Esophagus muscularis mucosa (tissue), 4 donors: ENCODE results near the gene RBP2. TPM values are rescaled to one million over a fixed set of nuclear protein-coding genes. Genes with fewer than 3 reads are reported as not detected.

Experiments
- DNase-seq: peaks from one replicate; pipeline ENCODE4 v3.0.0-alpha.2; 2017; ENCODE audit errors: extremely low spot score
- H3K27ac ChIP-seq, 4 donors: fragments of 200-600 bp; sonication (generic); replicated peaks in 1 of 4; 1 replicate in 3 of 4; 2 replicates in 1 of 4; pipeline ENCODE4 v1.5.1; 2016 to 2019; ENCODE audit warnings: mild to moderate bottlenecking in 1 of 4
- H3K27me3 ChIP-seq, 4 donors: fragments of 200-600 bp; sonication (generic); one replicate each; pipeline versions ENCODE4 v1.5.1 to v1.6.0; 2016 to 2019
- H3K36me3 ChIP-seq, 4 donors: fragments of 200-600 bp; sonication (generic); one replicate each; pipeline ENCODE4 v1.5.1; 2016 to 2019
- H3K4me1 ChIP-seq, 4 donors: fragments of 200-600 bp; sonication (generic); one replicate each; pipeline ENCODE4 v1.5.1; 2016 to 2019
- H3K4me3 ChIP-seq, 4 donors: fragments of 200-600 bp; sonication (generic); 1 replicate in 2 of 4; 2 replicates in 2 of 4; pipeline ENCODE4 v1.5.1; 2016 to 2019; ENCODE audit warnings: mild to moderate bottlenecking in 4 of 4, moderate library complexity in 1 of 4
- H3K9me3 ChIP-seq, 4 donors: fragments of 200-600 bp; sonication (generic); 1 replicate in 3 of 4; 2 replicates in 1 of 4; pipeline ENCODE4 v1.5.1; 2016 to 2019
- CTCF ChIP-seq, 3 experiments: fragments of 200-600 bp in 2 of 3; fragments of 450-650 bp in 1 of 3; sonication (generic) in 2 of 3; IDR thresholded peaks; one replicate each; pipeline ENCODE4 v1.5.1; 2017 to 2019; ENCODE audit warnings: antibody characterized with exemption in 3 of 3, mild to moderate bottlenecking in 2 of 3, moderate library complexity in 1 of 3
- EP300 ChIP-seq: sonication (generic); formaldehyde crosslinking; IDR thresholded peaks from one replicate; pipeline ENCODE4 v1.6.1; 2017; ENCODE audit warnings: antibody characterized with exemption
- POLR2A ChIP-seq: fragments of 450-650 bp; IDR thresholded peaks from one replicate; pipeline ENCODE4 v1.6.1; 2017; ENCODE audit warnings: antibody characterized with exemption, moderate library complexity, mild to moderate bottlenecking, low read depth
- POLR2AphosphoS5 ChIP-seq, 2 donors: sonication (generic); formaldehyde crosslinking; IDR thresholded peaks; one replicate each; pipeline ENCODE4 v1.6.1; 2017; ENCODE audit warnings: antibody characterized with exemption in 2 of 2
- WGBS: methylation state at CpG from one replicate; pipeline ENCODE4 v1.1.5; 2018; 5-methylcytosine and 5-hydroxymethylcytosine counted together
- intact Hi-C: fragments of 100-400 bp; cut with DNase I; formaldehyde crosslinking; loops from one replicate; pipeline ENCODE4 v1.15.1; 2023
- total RNA-seq, 4 donors: library from RNA; depleted of rRNA; stranded (reverse); fragments of >200 nt; gene quantifications; one replicate each; pipeline versions ENCODE4 v1.1.0 to v1.2.1, GENCODE V29; 2016

Gene RBP2
- total RNA-seq, 4 donors from 2014 or later: not detected

GRCh38 chr3:139433089-139433488 lies 43.2 kb downstream of the RBP2 start:
- no peak overlapping the region for H3K27ac ChIP-seq
- WGBS: 97% methylated on average over 1 of the region's 1 CpG
- intact Hi-C loops: no loop called here
- peaks cover 0 to 8% (median 0%) of the 10 kb centered on the region in 4 donors for H3K36me3 ChIP-seq
- H3K9me3 ChIP-seq: no peaks in the 10 kb centered on the region
- DNase-seq: no peak
- no peaks in the 10 kb centered on the region for H3K27me3 ChIP-seq
- TF ChIP-seq POLR2A (no peak), POLR2AphosphoS5 (IDR thresholded peaks at IDR 0.05) (no peak), EP300 (no peak), CTCF (IDR thresholded peaks at IDR 0.05) (no peak)
- H3K4me3 ChIP-seq: no peak overlapping the region
- peaks cover 0 to 6% (median 0%) of the 10 kb centered on the region in 4 donors for H3K4me1 ChIP-seq

- no peak for TF ChIP-seq CTCF (IDR thresholded peaks at IDR 0.05)
- TF ChIP-seq POLR2A: no peak
- TF ChIP-seq EP300: no peak
- TF ChIP-seq POLR2AphosphoS5 (IDR thresholded peaks at IDR 0.05): no peak
- intact Hi-C loops: no loop called here
- Histone ChIP-seq H3K4me3 (no peak overlapping the region), H3K9me3 (no peaks in the 10 kb centered on the region), H3K27ac (no peak overlapping the region), H3K4me1 (peaks cover 0 to 6% (median 0%) of the 10 kb centered on the region in 4 donors), H3K36me3 (peaks cover 0 to 9% (median 4%) of the 10 kb centered on the region in 4 donors), H3K27me3 (no peaks in the 10 kb centered on the region)
- no peak for DNase-seq
These were observed 45.8 kb downstream of the RBP2 start for GRCh38 chr3:139430493-139430892.

- WGBS: 43% methylated on average over 7 of the region's 7 CpGs
- Histone ChIP-seq H3K36me3 (peaks cover 0 to 33% (median 9%) of the 10 kb centered on the region in 4 donors), H3K4me3 (no peak overlapping the region), H3K4me1 (no peaks in the 10 kb centered on the region), H3K27me3 (no peaks in the 10 kb centered on the region), H3K27ac (no peak overlapping the region), H3K9me3 (no peaks in the 10 kb centered on the region)
- TF ChIP-seq CTCF (IDR thresholded peaks at IDR 0.05) (peak; percentile 68 to 78 (median 76)), POLR2AphosphoS5 (IDR thresholded peaks at IDR 0.05) (no peak), EP300 (no peak), POLR2A (no peak)
- no peak for DNase-seq
- intact Hi-C loops: loop anchor here (5.0 to 10.0 kb wide), 2 partner anchors 135 to 1437 kb away; no protein-coding TSS in a partner anchor
These were observed 48.8 kb downstream of the RBP2 start for GRCh38 chr3:139427283-139428060.

- intact Hi-C loops: loop anchor here (5.0 to 10.0 kb wide), 2 partner anchors 136 to 1439 kb away; no protein-coding TSS in a partner anchor
- Histone ChIP-seq H3K9me3 (no peaks in the 10 kb centered on the region), H3K27me3 (no peaks in the 10 kb centered on the region), H3K36me3 (peaks cover 0 to 41% (median 9%) of the 10 kb centered on the region in 4 donors), H3K4me3 (no peak overlapping the region), H3K4me1 (peaks cover 0 to 4% (median 0%) of the 10 kb centered on the region in 4 donors), H3K27ac (no peak overlapping the region)
- 73% methylated on average over 5 of the region's 5 CpGs for WGBS
- no peak for DNase-seq
- TF ChIP-seq POLR2AphosphoS5 (IDR thresholded peaks at IDR 0.05): no peak
- no peak for TF ChIP-seq POLR2A
- TF ChIP-seq EP300: no peak
- TF ChIP-seq CTCF (IDR thresholded peaks at IDR 0.05): no peak
These were observed 50.4 kb downstream of the RBP2 start for GRCh38 chr3:139425745-139426400.
